OCI-LY1 (cell line): Measurements from ENCODE around the gene AXDND1.
"Not testable (repeated sequence)": the region's sequence is repeated elsewhere in the genome, so short reads cannot be mapped to it uniquely, and the experiment has no call there.

Source experiments
- H2AFZ ChIP-seq: fragments of 200-600 bp; sonication (generic), shearing (Covaris generic); 2 replicates; pipeline ENCODE4 v1.6.0; 2014; ENCODE audit warnings: antibody characterized with exemption, mild to moderate bottlenecking, low read length
- H3F3A ChIP-seq: fragments of 200-600 bp; sonication (generic), shearing (Covaris generic); 2 replicates; pipeline ENCODE4 v1.6.0; 2014; ENCODE audit warnings: mild to moderate bottlenecking, antibody characterized with exemption, low read length, moderate library complexity; ENCODE audit not compliant: insufficient read depth
- H3K27ac ChIP-seq: fragments of 200-600 bp; sonication (generic); 2 replicates; pipeline ENCODE4 v1.5.1; 2014; ENCODE audit warnings: low read length, mixed run types, mild to moderate bottlenecking, low read depth; ENCODE audit not compliant: poor library complexity, severe bottlenecking
- H3K27me3 ChIP-seq: fragments of 200-600 bp; sonication (generic); 2 replicates; pipeline ENCODE4 v1.6.0; 2014; ENCODE audit warnings: antibody characterized with exemption, mild to moderate bottlenecking, low read length, moderate library complexity; ENCODE audit not compliant: insufficient read depth
- H3K36me3 ChIP-seq: fragments of 200-600 bp; sonication (generic); 2 replicates; pipeline ENCODE4 v1.6.1; 2014; ENCODE audit warnings: mild to moderate bottlenecking, antibody characterized with exemption, low read length, moderate library complexity, mixed read lengths; ENCODE audit not compliant: insufficient read depth
- H3K4me1 ChIP-seq: fragments of 200-600 bp; sonication (generic); 2 replicates; pipeline ENCODE4 v1.5.1; 2014; ENCODE audit warnings: mild to moderate bottlenecking, low read length, moderate library complexity; ENCODE audit not compliant: insufficient read depth, severe bottlenecking
- H3K4me2 ChIP-seq: fragments of 200-600 bp; sonication (generic), shearing (Covaris generic); 2 replicates; pipeline ENCODE4 v1.6.1; 2014; ENCODE audit warnings: low read length
- H3K4me3 ChIP-seq: fragments of 200-600 bp; sonication (generic); 2 replicates; pipeline ENCODE4 v1.5.1; 2014; ENCODE audit warnings: low read length, low read depth, mild to moderate bottlenecking, mixed read lengths; ENCODE audit not compliant: poor library complexity, severe bottlenecking
- H3K79me2 ChIP-seq: fragments of 200-600 bp; shearing (Covaris generic); 2 replicates; pipeline ENCODE4 v1.6.1; 2016; ENCODE audit warnings: mixed run types, low read length, mixed read lengths; ENCODE audit not compliant: insufficient read depth
- H3K9ac ChIP-seq: fragments of 200-600 bp; sonication (generic), shearing (Covaris generic); 2 replicates; pipeline ENCODE4 v1.6.1; 2014; ENCODE audit warnings: mild to moderate bottlenecking, low read length, mixed read lengths
- H3K9me2 ChIP-seq: fragments of 200-600 bp; sonication (generic), shearing (Covaris generic); 2 replicates; pipeline ENCODE4 v1.6.1; 2014; ENCODE audit warnings: low read depth, mild to moderate bottlenecking, low read length, mixed read lengths
- H3K9me3 ChIP-seq: fragments of 200-600 bp; shearing (Covaris generic); 2 replicates; pipeline ENCODE4 v1.6.1; 2014; ENCODE audit warnings: low read length, mixed read lengths
- H4K20me1 ChIP-seq: fragments of 200-600 bp; sonication (generic), shearing (Covaris generic); 2 replicates; pipeline ENCODE4 v1.6.0; 2016; ENCODE audit warnings: mild to moderate bottlenecking, low read length; ENCODE audit not compliant: insufficient read depth
- EZH2 ChIP-seq: fragments of 200-600 bp; sonication (generic), shearing (Covaris generic); IDR thresholded peaks from 2 replicates; pipeline ENCODE4 v1.8.0; 2017; ENCODE audit warnings: borderline replicate concordance, mixed run types, mild to moderate bottlenecking, antibody characterized with exemption, low read length, moderate library complexity, mixed read lengths
- TF ChIP-seq, protein P1 (sequence below): fragments of 200-600 bp; sonication (generic), shearing (Covaris generic); IDR thresholded peaks from 2 replicates; pipeline ENCODE4 v1.5.1; 2017; ENCODE audit warnings: mild to moderate bottlenecking, antibody characterized with exemption, low read length, moderate library complexity, mixed read lengths

The AXDND1 gene

DNA sequence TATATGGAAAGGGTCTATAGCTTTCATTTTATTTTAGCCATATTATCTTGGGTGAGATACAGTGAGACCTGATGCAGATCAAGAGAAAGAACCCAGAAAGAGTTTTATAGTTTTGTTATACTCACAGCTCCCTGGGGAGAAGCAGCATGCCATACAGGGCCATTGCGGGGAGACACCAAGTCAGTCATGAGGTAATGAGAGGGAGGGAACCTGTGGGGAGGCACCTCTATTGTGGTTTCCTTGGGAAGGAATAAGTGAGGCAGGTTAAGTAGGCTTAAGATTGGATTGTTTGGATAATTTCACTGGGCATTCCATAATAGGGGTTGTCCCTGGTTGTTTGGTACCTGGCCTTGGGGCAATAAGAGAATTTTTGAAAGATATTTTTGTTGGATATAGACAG, 19.7 kb downstream of the AXDND1 start:
- Histone ChIP-seq H3K9me2 (no peaks in the 10 kb centered on the region), H4K20me1 (no peaks in the 10 kb centered on the region), H3K4me3 (no peak overlapping the region), H3K27ac (no peak overlapping the region), H3K36me3 (no peaks in the 10 kb centered on the region), H3K79me2 (no peaks in the 10 kb centered on the region), H3F3A (no peaks in the 10 kb centered on the region), H3K4me2 (no peak overlapping the region), H2AFZ (no peak overlapping the region), H3K9ac (no peak overlapping the region), H3K4me1 (no peaks in the 10 kb centered on the region), H3K9me3 (no peaks in the 10 kb centered on the region), H3K27me3 (no peaks in the 10 kb centered on the region)
- no peak for TF ChIP-seq EZH2
- TF ChIP-seq, protein P1, sequence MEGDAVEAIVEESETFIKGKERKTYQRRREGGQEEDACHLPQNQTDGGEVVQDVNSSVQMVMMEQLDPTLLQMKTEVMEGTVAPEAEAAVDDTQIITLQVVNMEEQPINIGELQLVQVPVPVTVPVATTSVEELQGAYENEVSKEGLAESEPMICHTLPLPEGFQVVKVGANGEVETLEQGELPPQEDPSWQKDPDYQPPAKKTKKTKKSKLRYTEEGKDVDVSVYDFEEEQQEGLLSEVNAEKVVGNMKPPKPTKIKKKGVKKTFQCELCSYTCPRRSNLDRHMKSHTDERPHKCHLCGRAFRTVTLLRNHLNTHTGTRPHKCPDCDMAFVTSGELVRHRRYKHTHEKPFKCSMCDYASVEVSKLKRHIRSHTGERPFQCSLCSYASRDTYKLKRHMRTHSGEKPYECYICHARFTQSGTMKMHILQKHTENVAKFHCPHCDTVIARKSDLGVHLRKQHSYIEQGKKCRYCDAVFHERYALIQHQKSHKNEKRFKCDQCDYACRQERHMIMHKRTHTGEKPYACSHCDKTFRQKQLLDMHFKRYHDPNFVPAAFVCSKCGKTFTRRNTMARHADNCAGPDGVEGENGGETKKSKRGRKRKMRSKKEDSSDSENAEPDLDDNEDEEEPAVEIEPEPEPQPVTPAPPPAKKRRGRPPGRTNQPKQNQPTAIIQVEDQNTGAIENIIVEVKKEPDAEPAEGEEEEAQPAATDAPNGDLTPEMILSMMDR: no peak

DNA sequence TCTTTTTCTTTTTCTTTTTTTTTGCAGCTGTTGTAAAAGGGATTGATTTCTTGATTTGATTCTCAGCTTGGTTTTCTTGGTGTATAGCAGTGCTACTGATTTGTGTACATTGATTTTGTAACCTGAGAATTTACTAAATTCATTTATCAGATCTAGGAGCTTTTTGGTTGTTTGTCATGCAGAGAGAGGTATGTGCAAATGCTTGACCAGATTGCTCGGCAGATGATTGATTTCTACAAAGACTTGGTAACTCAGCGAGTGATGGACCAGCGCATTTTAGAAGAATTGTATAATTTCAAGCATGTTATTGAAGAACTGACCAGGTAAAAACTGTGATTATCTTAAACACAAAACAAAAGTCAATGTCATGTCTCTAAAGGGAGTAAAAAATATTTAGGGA, 27.9 kb downstream of the AXDND1 start:
- no peaks in the 10 kb centered on the region for H3K4me1 ChIP-seq
- TF ChIP-seq, protein P1: no peak
- TF ChIP-seq EZH2: no peak
- H2AFZ ChIP-seq: no peak overlapping the region
- H4K20me1 ChIP-seq: no peaks in the 10 kb centered on the region
- H3K27me3 ChIP-seq: no peaks in the 10 kb centered on the region
- H3K9ac ChIP-seq: no peak overlapping the region
- no peaks in the 10 kb centered on the region for H3K9me3 ChIP-seq
- H3K79me2 ChIP-seq: no peaks in the 10 kb centered on the region
- H3F3A ChIP-seq: no peaks in the 10 kb centered on the region
- H3K9me2 ChIP-seq: no peaks in the 10 kb centered on the region; the same call in 1 of the 2 replicates
- H3K36me3 ChIP-seq: no peaks in the 10 kb centered on the region
- no peak overlapping the region for H3K4me2 ChIP-seq
- H3K27ac ChIP-seq: no peak overlapping the region
- no peak overlapping the region for H3K4me3 ChIP-seq

DNA sequence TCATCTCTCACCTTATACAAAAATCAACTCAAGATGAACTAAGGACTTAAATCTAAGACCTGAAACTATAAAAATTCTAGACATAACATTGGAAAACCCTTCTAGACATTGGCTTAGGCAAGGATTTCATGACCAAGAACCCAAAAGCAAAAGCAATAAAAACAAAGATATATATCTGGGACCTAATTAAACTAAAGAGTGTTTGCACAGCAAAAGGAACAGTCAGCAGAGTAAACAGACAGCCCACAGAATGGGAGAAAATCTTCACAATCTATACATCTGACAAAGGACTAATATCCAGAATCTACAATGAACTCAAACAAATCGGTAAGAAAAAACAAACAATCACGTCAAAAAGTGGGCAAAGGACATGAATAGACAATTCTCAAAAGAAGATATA, 33.6 kb downstream of the AXDND1 start:
- not testable (repeated sequence) for H2AFZ ChIP-seq, H3F3A ChIP-seq, H3K79me2 ChIP-seq, H4K20me1 ChIP-seq, H3K27ac ChIP-seq, H3K4me1 ChIP-seq, H3K4me2 ChIP-seq, H3K9me3 ChIP-seq, H3K9ac ChIP-seq, H3K4me3 ChIP-seq, H3K36me3 ChIP-seq, H3K27me3 ChIP-seq, H3K9me2 ChIP-seq

DNA sequence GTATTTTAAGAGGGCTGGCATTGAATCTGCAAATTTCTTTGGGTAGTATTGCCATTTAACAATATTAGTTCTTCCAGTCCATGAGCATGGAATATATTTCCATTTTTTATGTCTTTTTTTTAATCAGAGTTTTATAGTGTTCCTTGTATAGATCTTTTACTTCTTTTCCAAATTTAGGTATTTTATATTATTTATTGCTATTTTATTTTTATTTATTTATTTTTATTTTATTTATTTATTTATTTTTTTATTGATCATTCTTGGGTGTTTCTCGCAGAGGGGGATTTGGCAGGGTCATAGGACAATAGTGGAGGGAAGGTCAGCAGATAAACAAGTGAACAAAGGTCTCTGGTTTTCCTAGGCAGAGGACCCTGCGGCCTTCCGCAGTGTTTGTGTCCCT, 52.0 kb downstream of the AXDND1 start:
- H3K79me2 ChIP-seq, H3K27me3 ChIP-seq, H3K9ac ChIP-seq, H3K4me2 ChIP-seq, H3K36me3 ChIP-seq, H4K20me1 ChIP-seq, H3K4me1 ChIP-seq, H3K9me3 ChIP-seq, H3K4me3 ChIP-seq, H3K27ac ChIP-seq, H3F3A ChIP-seq, H2AFZ ChIP-seq, H3K9me2 ChIP-seq: not testable (repeated sequence)

DNA sequence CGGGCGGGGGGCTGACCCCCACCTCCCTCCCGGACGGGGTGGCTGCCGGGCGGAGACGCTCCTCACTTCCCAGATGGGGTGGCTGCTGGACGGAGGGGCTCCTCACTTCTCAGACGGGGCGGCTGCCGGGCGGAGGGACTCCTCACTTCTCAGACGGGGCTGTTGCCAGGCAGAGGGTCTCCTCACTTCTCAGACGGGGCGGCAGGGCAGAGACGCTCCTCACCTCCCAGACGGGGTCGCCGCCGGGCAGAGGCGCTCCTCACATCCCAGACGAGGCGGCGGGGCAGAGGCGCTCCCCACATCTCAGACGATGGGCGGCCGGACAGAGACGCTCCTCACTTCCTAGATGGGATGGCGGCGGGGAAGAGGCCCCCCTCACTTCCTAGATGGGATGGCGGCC, 52.9 kb downstream of the AXDND1 start:
- not testable (repeated sequence) for H3K9me2 ChIP-seq, H3K4me1 ChIP-seq, H3K27me3 ChIP-seq, H3K4me2 ChIP-seq, H3F3A ChIP-seq, H3K27ac ChIP-seq, H4K20me1 ChIP-seq, H3K4me3 ChIP-seq, H3K9me3 ChIP-seq, H3K36me3 ChIP-seq, H2AFZ ChIP-seq, H3K79me2 ChIP-seq, H3K9ac ChIP-seq
